Spleen (tissue), 11 donors: ENCODE measurements around the gene RPP30. TPM values are rescaled to one million over a fixed set of nuclear protein-coding genes. Genes with fewer than 3 reads are reported as not detected.
A peak's percentile ranks its signal among the peaks of the same experiment; 100 is the strongest.

Experiments used
- DNase-seq: peaks from one replicate; pipeline ENCODE4 v3.0.0-alpha.2; 2020
- H3K27ac ChIP-seq, 8 donors: fragments of 200-600 bp; sonication (generic) in 7 of 8; 1 replicate in 4 of 8; 2 replicates in 4 of 8; pipeline versions ENCODE4 v1.5.0 to v1.8.0; 2016 to 2021; ENCODE audit warnings: inconsistent platforms in 4 of 8, mild to moderate bottlenecking in 4 of 8, moderate library complexity in 1 of 8
- H3K27me3 ChIP-seq, 7 donors: fragments of 200-600 bp; sonication (generic) in 6 of 7; replicated peaks in 1 of 7; 1 replicate in 4 of 7; 2 replicates in 3 of 7; pipeline versions ENCODE4 v1.5.0 to v1.8.0; 2016 to 2021; ENCODE audit warnings: inconsistent platforms in 3 of 7, mild to moderate bottlenecking in 1 of 7
- H3K36me3 ChIP-seq, 6 donors: fragments of 200-600 bp; sonication (generic) in 5 of 6; 1 replicate in 4 of 6; 2 replicates in 2 of 6; pipeline versions ENCODE4 v1.5.0 to v1.8.0; 2016 to 2021; ENCODE audit warnings: inconsistent platforms in 2 of 6
- H3K4me1 ChIP-seq, 6 donors: fragments of 200-600 bp; sonication (generic) in 5 of 6; 1 replicate in 3 of 6; 2 replicates in 3 of 6; pipeline versions ENCODE4 v1.5.0 to v1.8.0; 2016 to 2021; ENCODE audit warnings: inconsistent platforms in 3 of 6
- H3K4me3 ChIP-seq, 8 donors: fragments of 200-600 bp; sonication (generic) in 7 of 8; 1 replicate in 4 of 8; 2 replicates in 4 of 8; pipeline versions ENCODE4 v1.5.0 to v1.8.0; 2016 to 2021; ENCODE audit warnings: inconsistent platforms in 4 of 8, mild to moderate bottlenecking in 4 of 8, moderate library complexity in 2 of 8
- H3K9me3 ChIP-seq, 8 donors: fragments of 200-600 bp; sonication (generic) in 7 of 8; 1 replicate in 4 of 8; 2 replicates in 4 of 8; pipeline versions ENCODE4 v1.5.0 to v1.8.0; 2016 to 2021; ENCODE audit warnings: inconsistent platforms in 4 of 8
- CTCF ChIP-seq, 11 experiments: fragments of 200-600 bp in 7 of 11; fragments of 450-650 bp in 4 of 11; sonication (generic) in 4 of 11; IDR thresholded peaks in 8 of 11; conservative IDR thresholded peaks in 3 of 11; 1 replicate in 7 of 11; 2 replicates in 4 of 11; pipeline versions ENCODE4 v1.4.0 to v1.8.0; 2016 to 2021; ENCODE audit warnings: antibody characterized with exemption in 11 of 11, inconsistent platforms in 4 of 11, mild to moderate bottlenecking in 1 of 11
- POLR2A ChIP-seq, 3 donors: fragments of 450-650 bp; IDR thresholded peaks; one replicate each; pipeline ENCODE4 v1.5.1; 2017; ENCODE audit warnings: antibody characterized with exemption in 3 of 3, mild to moderate bottlenecking in 1 of 3
- POLR2AphosphoS5 ChIP-seq, 3 donors: sonication (generic); formaldehyde crosslinking; IDR thresholded peaks; one replicate each; pipeline ENCODE4 v1.5.1; 2017; ENCODE audit warnings: antibody characterized with exemption in 3 of 3
- WGBS, 5 donors: extraction: QIAGEN DNeasy Blood & Tissue Kit in 3 of 5; methylation state at CpG; one replicate each; pipeline versions ENCODE4 v1.1.5 to v1.1.7; 2013 to 2018; 5-methylcytosine and 5-hydroxymethylcytosine counted together
- intact Hi-C: fragments of 100-400 bp; cut with DNase I; formaldehyde crosslinking; loops from one replicate; pipeline ENCODE4 v1.15.0; 2023; ENCODE audit warnings: low total_unique reads
- polyA plus RNA-seq, 3 donors: library from polyadenylated mRNA; stranded (reverse); fragments of 200-250 nt; gene quantifications; one replicate each; pipeline ENCODE4 v1.2.1, GENCODE V29; 2013
- total RNA-seq, 7 donors: library from RNA; depleted of rRNA in 3 of 7; stranded (reverse); fragments of >200 nt in 3 of 7; fragmentation: NEBNext Ultra II Directional in 4 of 7; extraction: Animal tissue kit (Norgen Biotek cat#: 25700) in 4 of 7; gene quantifications; one replicate each; pipeline versions ENCODE4 v1.1.0 to v1.2.1, GENCODE V29; 2016 to 2021
- donor health status: healthy with polysubstance abuse.
- donor health status: DM: no; HTN: no; CAD: no; lungs with moderate emphysema.
- donor health status: DM: no; HTN: no; CAD: no.
- donor health status: Bipolar disorder and iron deficiency.
- donor health status: healthy.
- donor health status: DM: no; HTN: no; CAD: no.
- donor health status: DM: yes; HTN: yes; CAD: no.

RPP30 gene
- total and polyA plus RNA-seq, 10 donors = 23.7 to 44.9 (median 31.7) TPM

DNA sequence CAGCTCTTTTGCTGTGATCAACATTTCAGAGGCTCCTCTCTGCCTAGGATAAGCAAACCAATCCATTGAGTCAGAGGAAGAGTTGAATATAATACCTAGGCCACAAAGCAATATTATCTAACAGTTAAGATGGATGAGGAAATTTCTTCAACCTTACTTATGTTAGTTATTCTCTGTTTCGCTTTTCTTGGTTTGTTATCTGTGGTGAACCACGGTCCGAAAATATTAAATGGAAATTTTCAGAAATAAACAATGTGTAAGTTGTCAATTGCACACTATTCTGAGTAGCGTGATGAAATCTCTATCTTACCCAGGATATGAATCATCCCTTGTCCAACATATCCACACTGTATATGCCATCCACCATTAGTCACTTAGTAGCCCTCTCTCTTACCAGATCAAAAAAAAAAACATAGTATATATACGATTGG, 12.4 kb upstream of the RPP30 start:
- intact Hi-C loops = no loop called here

GRCh38 chr10:90860790-90861189, 11.0 kb upstream of the RPP30 start:
- Histone ChIP-seq H3K36me3 (no peaks in the 10 kb centered on the region), H3K27me3 (peaks cover 0 to 53% (median 17%) of the 10 kb centered on the region in 7 donors), H3K4me1 (peaks cover 0 to 29% (median 18%) of the 10 kb centered on the region in 6 donors), H3K27ac (no peak overlapping the region), H3K9me3 (no peaks in the 10 kb centered on the region), H3K4me3 (no peak overlapping the region)
- WGBS, 5 donors = 69 to 78% (median 75%) methylated on average over 1 of the region's 1 CpG
- intact Hi-C loops = loop anchor here (10.0 kb wide), 2 partner anchors 106 to 1066 kb away; no protein-coding TSS in a partner anchor
- no peak for DNase-seq
- TF ChIP-seq POLR2A (IDR thresholded peaks at IDR 0.05) = no peak
- no peak for TF ChIP-seq POLR2AphosphoS5 (IDR thresholded peaks at IDR 0.05)
- TF ChIP-seq CTCF (IDR thresholded peaks at IDR 0.05 in 8 of 11, conservative IDR thresholded peaks at IDR 0.05 in 3 of 11) = no peak

More for the DNA sequence above, 12.4 kb upstream of the RPP30 start:
- no peaks in the 10 kb centered on the region for H3K36me3 ChIP-seq
- no peak overlapping the region for H3K27ac ChIP-seq
- H3K9me3 ChIP-seq = no peaks in the 10 kb centered on the region
- no peak for DNase-seq
- peaks cover 0 to 58% (median 29%) of the 10 kb centered on the region in 7 donors for H3K27me3 ChIP-seq
- TF ChIP-seq POLR2AphosphoS5 (IDR thresholded peaks at IDR 0.05) (no peak), POLR2A (IDR thresholded peaks at IDR 0.05) (no peak), CTCF (IDR thresholded peaks at IDR 0.05 in 8 of 11, conservative IDR thresholded peaks at IDR 0.05 in 3 of 11) (no peak)
- WGBS, 5 donors = 67 to 87% (median 77%) methylated on average over 5 of the region's 5 CpGs
- no peak overlapping the region for H3K4me3 ChIP-seq
- H3K4me1 ChIP-seq = peaks cover 0 to 29% (median 18%) of the 10 kb centered on the region in 6 donors

DNA sequence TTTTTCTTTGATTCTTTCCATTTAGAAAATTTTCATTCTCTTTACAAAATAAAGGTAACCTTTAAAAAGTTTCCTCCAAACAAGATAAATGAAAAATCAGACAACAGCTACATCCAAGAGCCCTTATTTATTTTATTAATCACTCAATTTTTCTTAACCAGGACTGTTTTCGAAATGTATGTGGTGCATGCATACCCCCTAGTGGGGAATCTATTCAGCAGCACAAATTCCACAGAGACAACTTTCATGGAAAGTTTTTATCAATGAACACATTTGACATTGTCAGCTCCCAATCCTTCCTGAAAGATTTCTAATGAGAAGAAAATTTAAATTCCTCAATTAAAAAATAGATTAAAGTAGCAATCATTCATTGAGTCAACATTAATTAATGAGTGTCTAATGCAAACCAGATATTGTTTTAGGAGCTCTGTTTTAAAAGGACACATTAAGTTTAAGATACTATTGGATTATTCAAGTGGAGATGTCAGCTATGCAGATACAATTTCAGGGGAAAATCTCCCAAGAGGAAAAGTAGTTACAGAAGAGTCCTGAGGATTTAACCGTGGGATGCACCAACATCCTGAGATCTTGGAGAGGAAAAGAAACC, 8.8 kb upstream of the RPP30 start:
- WGBS, 5 donors = 25 to 44% (median 29%) methylated on average over 2 of the region's 2 CpGs
- H3K4me3 ChIP-seq = no peak overlapping the region
- peaks cover 0 to 13% (median 6%) of the 10 kb centered on the region in 6 donors for H3K4me1 ChIP-seq
- H3K36me3 ChIP-seq = no peaks in the 10 kb centered on the region
- H3K27me3 ChIP-seq = peaks cover 0 to 47% (median 0%) of the 10 kb centered on the region in 7 donors
- DNase-seq = no peak
- intact Hi-C loops = loop anchor here (10.0 kb wide), 2 partner anchors 108 to 1068 kb away; no protein-coding TSS in a partner anchor
- TF ChIP-seq POLR2AphosphoS5 (IDR thresholded peaks at IDR 0.05) (no peak), CTCF (IDR thresholded peaks at IDR 0.05 in 8 of 11, conservative IDR thresholded peaks at IDR 0.05 in 3 of 11) (peak in 9 of 11 experiments; percentile 15 to 67 (median 55))
- H3K27ac ChIP-seq = no peak overlapping the region
- no peaks in the 10 kb centered on the region for H3K9me3 ChIP-seq

GRCh38 chr10:90865401-90865800, 6.4 kb upstream of the RPP30 start:
- peak in 2 of 11 experiments; percentile 9 to 18 for TF ChIP-seq CTCF (IDR thresholded peaks at IDR 0.05 in 8 of 11, conservative IDR thresholded peaks at IDR 0.05 in 3 of 11)
- TF ChIP-seq POLR2A (IDR thresholded peaks at IDR 0.05) = no peak
- H3K27ac ChIP-seq = no peak overlapping the region
- peaks cover 0 to 10% (median 0%) of the 10 kb centered on the region in 8 donors for H3K9me3 ChIP-seq
- no peak for DNase-seq
- no peak overlapping the region for H3K4me3 ChIP-seq
- WGBS, 5 donors = 26 to 30% (median 27%) methylated on average over 3 of the region's 3 CpGs
- H3K27me3 ChIP-seq = peaks cover 0 to 41% (median 4%) of the 10 kb centered on the region in 7 donors
- no peaks in the 10 kb centered on the region for H3K36me3 ChIP-seq
- no peaks in the 10 kb centered on the region for H3K4me1 ChIP-seq
- intact Hi-C loops = loop anchor here (10.0 kb wide), 2 partner anchors 111 to 1071 kb away; no protein-coding TSS in a partner anchor
